Activated CD4-positive, alpha-beta T cell treated with anti-CD3 and anti-CD28 coated beads, Interleukin-10, Interleukin-2, amounts not matched to agents 100 ng/mL and 50 ng/mL, durations not matched to agents 16 hours and 8 hours (primary cell): ENCODE data around the gene ADGB.
"Not testable (repeated sequence)": the region's sequence is repeated elsewhere in the genome, so short reads cannot be mapped to it uniquely, and the experiment has no call there.

ENCODE experiments used
- DNase-seq: peaks from one replicate; pipeline ENCODE4 v3.0.0-alpha.2; 2020

ADGB gene

DNA sequence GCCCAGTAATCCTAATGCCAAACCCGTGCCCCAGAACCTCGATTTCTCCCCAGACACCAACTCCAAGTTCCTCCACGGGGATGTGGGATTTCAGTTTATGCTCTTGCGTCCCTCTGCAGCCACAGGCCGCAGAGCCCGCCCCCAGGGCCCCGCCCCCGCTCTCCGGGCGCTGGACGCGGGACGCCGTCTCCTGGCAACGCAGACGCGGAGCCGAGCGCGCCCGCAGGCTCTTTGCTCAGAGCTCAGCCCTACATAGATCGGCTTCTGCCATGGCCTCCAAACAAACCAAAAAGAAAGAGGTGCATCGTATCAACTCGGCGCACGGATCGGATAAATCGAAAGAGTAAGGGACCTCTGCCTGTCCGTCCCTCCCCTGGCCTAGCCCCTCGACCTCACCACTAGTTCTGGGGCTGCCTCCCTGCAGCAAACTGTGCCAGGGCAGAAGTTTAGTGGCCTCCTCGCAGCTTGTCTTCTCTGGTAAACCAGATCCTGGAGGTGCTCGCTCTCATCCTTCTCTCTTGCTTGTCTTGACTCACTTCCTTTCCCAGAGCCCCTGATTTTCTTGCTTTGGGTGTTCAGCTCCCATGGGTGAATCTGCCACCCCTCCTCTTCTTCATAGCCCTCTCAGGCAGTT, at the start of gene ADGB:
ADGB (plus strand) TSS at position 201 of the 634 bp plus-strand sequence; CDS start at position 270, 69 bp downstream.
- DNase-seq, result peak; percentile 2

- DNase-seq, result no peak
Measured at GRCh38 chr6:146550911-146551310, 47.9 kb upstream of the ADGB start.

- no peak for DNase-seq
Measured at GRCh38 chr6:146551545-146551944, 47.2 kb upstream of the ADGB start.

DNA sequence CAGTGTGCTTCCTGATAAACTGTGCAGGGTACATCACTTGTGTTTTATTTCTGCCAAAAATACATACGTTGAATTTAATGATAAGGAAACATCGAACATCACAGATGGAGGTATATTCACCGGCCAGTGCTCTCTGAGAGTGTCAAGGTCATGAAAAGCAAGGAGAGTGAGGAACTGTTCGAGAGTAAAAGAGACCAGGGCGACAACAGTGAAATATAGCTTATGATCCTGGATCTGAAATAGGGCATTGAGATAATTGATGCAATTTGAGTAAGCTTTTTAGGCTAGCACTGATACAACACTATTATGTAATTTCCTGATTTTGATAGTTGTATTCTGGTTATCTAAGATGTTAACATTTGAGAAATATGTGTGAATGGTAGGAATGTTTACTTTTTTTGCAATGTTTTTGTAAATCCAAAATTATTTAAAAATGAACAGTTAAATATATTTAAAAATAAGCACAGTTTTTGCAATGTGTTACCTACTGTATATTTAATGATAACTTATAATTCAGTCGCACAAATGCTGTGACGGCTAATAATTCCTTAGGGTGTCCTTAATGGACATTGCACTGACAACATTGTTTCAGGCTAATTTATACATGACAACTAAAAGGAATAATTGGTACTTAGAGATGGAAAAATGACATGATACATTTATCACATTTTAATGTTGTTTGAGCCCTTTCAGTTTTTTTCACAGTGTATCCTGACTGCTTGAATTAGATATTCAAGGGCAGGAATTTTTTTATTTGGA, 45.2 kb upstream of the ADGB start:
- no peak for DNase-seq

GRCh38 chr6:146560607-146561006, 38.2 kb upstream of the ADGB start:
- DNase-seq, result no peak

DNA sequence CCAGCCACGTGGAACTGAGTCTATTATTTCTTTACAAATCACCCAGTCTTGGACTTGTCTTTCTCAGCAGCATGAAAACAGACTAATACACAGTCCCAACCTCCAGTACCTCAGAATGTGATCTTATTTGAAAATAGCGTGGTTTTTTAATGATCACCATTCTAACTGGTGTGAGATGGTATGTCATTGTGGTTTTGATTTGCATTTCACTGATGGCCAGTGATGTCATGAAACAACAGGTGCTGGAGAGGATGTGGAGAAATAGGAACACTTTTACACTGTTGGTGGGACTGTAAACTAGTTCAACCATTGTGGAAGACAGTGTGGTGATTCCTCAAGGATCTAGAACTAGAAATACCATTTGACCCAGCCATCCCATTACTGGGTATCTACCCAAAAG, 32.1 kb upstream of the ADGB start:
- DNase-seq, result not testable (repeated sequence)

DNA sequence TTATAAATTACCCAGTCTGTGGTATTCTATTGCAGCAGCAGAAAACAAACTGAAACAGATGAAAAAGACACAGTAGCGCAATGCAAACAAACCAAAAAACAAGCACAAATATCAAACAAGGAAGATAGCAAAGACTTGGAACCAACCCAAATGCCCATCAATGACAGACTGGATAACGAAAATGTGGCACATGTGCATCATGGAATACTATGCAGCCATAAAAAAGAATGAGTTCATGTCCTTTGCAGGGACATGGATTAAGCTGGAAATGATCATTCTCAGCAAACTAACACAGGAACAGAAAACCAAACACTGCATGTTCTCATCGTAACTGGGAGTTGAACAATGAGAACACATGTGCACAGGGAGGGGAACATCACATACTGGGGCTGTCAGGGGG, 30.2 kb upstream of the ADGB start:
- not testable (repeated sequence) for DNase-seq

- DNase-seq, result no peak
Measured at GRCh38 chr6:146574211-146574610, 24.6 kb upstream of the ADGB start.

- no peak for DNase-seq
Measured at GRCh38 chr6:146578054-146578453, 20.7 kb upstream of the ADGB start.

- no peak for DNase-seq
Measured at GRCh38 chr6:146581968-146582367, 16.8 kb upstream of the ADGB start.

DNA sequence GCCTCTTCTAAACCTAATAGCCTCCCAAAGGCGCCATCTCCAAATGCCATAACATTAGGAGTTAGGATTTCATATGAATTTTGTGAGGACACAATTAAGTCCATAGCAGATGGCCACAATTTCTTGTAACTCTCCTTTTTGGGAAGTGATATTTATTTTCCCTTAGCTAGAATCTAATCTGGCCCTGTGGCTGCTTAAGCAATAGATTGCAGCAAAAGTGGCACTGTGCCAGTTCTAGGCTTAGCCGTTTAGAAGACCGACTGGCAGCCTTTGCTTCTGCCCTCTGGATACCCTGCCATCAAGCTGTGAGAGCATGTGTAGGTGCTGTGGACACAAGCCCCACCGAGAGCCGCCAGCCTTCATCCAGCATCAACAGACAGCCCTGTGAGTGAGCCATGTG, 15.9 kb upstream of the ADGB start:
- DNase-seq, result no peak

DNA sequence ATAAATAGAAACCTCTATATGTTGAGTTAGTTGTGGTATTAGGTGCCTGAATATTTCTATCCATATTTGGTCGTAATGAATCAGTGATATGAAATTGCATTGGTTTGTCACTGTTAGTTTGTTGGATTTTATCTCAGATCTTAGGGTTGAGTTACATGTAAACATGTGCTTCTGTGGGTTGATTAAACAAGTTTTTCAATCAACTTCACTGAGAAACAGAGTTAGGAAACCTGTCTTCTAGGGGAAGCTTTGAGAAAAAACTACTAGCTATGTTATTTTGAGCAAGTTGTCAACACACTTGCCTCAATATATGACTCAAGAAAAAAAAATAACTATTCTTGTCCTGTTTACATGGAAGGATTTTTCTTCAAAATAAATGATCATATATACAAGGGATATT, 14.8 kb upstream of the ADGB start:
- DNase-seq, result no peak

DNA sequence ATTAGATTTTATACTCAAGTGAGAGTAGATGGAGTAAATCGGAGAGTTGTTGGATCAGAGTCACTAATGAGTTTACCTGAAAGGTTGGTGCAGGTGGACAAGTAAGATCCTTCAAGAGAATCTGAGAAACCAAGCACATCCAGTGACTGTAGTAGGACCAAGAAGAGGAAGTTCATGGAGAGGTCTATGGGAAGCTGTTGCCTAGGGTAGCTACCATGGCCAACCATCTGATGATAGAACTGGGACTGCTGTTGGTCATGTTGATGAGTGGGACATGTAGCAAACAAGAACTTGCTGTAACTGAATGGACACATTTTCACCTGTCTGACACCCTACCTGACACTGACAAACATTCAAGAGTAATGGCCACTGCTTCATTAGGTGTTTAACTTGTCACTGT, 11.3 kb upstream of the ADGB start:
- no peak for DNase-seq

DNA sequence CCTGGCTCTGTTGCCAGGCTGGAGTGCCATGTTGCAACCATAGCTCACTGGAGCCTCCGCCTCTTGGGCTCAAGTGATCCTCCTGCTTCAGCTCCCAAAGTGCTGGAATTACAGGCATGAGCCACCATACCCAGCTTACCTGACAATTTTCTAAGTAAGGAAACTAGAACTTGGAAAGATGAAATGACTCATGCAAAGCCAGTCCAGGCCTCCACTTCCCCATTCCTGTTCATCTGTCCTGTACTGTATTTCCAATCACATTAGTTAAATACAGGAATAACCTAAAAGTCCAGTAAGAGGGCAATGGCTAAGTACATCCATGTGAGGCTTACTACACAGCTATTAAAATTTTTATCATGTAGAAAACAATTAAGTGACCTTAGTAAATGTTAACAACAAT, 8.3 kb upstream of the ADGB start:
- no peak for DNase-seq

DNA sequence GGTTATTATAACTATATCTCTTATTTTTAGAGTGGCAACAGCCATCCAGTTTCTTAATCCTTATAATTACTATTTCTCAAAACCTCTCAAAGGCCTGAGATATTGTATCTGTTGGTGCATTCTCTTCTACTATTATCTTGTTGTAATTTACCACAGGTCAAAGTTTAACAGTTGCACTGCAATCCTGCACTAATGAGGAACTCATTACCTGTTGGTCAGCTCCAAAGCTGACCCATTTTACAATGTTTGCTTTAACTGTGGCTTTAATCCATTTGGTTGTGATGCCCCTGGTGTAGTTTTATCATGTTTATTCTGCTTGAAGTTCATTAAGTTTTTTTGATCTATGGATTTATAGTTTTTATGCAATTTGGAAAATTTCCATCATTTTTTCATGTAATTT, 6.3 kb upstream of the ADGB start:
- no peak for DNase-seq

- no peak for DNase-seq
Measured at GRCh38 chr6:146593986-146594385, 4.8 kb upstream of the ADGB start.

- DNase-seq, result no peak
Measured at GRCh38 chr6:146594495-146594894, 4.3 kb upstream of the ADGB start.

GRCh38 chr6:146595972-146596731, 2.6 kb upstream of the ADGB start:
- DNase-seq, result no peak

DNA sequence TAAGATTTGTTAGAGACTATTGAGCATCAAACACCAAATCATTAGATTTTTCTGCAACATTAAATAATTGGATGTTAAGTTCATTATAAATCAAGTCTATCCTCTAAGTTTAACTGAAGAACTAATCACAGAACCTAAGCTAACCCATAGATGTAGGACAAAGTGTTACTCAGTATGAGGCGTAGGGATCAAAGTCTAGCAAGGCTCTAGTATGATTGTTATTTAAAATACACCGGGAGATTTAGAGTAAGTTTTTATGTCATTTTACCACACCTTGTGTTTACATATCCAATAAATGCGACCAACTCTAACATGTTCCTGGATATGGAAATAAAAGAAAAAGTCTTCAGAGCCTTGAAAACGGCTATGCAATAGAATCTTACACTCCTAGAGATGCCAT, 2.6 kb downstream of the ADGB start:
- DNase-seq, result no peak

DNA sequence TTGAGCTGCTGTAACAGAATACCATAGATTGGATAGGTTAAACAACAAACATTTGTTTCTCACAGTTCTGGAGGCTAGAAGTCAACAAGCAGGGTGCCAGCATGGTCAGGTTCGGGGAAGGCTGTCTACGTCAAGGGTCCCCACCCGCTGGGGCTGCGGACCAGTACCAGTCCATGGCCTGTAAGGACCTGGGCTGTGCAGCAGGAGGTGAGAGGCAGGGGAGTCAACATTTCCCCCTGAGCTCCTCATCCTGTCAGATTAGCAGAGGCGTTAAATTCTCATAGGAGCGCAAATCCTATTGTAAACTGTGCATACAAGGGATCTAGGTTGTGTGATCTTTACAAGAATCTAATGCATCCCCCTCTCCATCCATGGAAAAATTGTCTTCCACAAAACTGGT, 3.8 kb downstream of the ADGB start:
- DNase-seq, result no peak

DNA sequence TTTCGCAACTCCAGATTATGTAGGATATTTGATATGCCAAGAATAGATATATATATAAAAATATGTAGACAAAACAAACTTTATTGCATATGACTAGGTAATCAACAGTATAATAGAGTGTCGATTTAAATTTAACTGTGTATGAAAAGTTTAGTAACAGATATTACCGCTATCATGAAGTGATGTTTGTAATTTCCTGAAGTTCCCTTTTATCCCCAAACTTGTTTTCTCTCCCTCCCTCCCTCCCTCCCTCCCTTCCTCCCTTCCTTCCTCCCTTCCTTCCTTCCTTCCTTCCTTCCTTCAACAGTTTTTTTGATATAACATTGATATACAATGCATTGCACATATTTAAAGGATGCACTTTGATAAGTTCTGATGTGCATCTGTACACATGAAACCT, 15.2 kb downstream of the ADGB start:
- no peak for DNase-seq

DNA sequence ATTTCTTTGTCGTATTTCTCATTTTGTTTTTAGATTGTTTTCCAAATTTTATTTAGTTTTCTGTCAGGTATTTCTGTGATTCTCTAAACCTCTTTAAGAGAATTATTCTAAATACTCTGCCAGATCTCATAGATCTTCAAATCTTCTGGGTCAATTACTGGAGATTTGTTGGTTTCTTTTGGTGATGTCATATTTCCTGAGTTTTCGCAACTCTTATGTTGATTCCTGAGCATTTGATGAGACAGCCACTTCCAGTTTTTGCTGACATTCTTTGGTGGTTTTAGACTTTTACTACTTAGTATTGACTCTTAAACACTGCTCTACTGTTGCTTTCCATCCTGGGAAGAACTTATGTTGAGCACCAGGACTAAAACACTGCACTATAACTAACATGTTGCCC, 21.9 kb downstream of the ADGB start:
- no peak for DNase-seq

DNA sequence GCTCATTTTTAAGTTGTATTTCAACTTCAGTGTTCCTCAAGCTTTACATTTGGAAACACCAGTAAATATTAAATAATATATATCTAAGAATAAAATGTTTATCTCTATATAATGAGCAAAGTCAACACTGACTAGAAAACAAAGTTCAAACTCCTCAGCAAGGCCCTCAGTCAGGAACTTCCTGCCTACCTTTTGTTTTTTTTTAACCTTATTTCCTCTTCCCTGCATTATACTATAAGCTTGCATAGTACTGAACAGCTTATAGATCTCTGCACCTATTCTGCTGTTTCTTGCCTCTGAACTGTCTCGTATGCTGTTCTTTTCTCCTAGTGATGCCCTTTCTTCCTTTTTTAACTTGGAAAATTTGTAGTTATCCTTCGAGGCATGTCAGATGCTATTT, 29.6 kb downstream of the ADGB start:
- DNase-seq, result no peak

DNA sequence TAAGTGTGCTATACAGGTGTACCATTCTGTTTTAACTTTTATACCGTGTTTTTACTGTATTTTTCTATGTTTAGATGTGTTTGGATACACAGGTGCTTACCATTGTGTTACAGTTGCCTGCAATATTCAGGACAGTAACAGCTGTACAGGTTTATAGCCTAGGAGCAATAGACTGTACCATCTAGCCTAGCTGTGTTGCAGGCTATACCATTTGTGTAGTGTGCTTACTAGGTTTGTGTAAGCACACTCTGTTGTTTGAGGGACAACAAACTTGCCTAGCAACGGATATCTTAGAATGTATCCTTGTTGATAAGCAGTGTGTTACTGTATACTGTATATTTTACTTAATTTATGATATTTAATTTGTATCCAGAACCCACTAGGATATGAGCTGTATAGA, 35.2 kb downstream of the ADGB start:
- DNase-seq, result no peak
